ENCODE data around the gene TEDDM1.
"Not testable (repeated sequence)": the region's sequence is repeated elsewhere in the genome, so short reads cannot be mapped to it uniquely, and the experiment has no call there.

Gene TEDDM1

GRCh38 chr1:182383934-182384333, 16.5 kb downstream of the TEDDM1 start:
- in situ Hi-C loops (cut with MboI; ENCODE audit: low sequenced_read_pairs) = no loop called here

- in situ Hi-C loops (cut with MboI; ENCODE audit: low sequenced_read_pairs) = no loop called here
Measured at GRCh38 chr1:182383037-182383661, 17.3 kb downstream of the TEDDM1 start.

- in situ Hi-C loops (cut with MboI; ENCODE audit: low sequenced_read_pairs) = no loop called here
Measured at GRCh38 chr1:182381962-182382819, 18.3 kb downstream of the TEDDM1 start.

GRCh38 chr1:182380199-182380598, 20.3 kb downstream of the TEDDM1 start:
- in situ Hi-C loops (cut with MboI; ENCODE audit: low sequenced_read_pairs) = no loop called here

- in situ Hi-C loops (cut with MboI; ENCODE audit: low sequenced_read_pairs) = not testable (repeated sequence)
Measured at GRCh38 chr1:182379781-182380180, 20.7 kb downstream of the TEDDM1 start.

GRCh38 chr1:182376936-182377574, 23.4 kb downstream of the TEDDM1 start:
- in situ Hi-C loops (cut with MboI; ENCODE audit: low sequenced_read_pairs) = no loop called here

GRCh38 chr1:182374101-182374834, 26.2 kb downstream of the TEDDM1 start:
- in situ Hi-C loops (cut with MboI; ENCODE audit: low sequenced_read_pairs) = no loop called here

- in situ Hi-C loops (cut with MboI; ENCODE audit: low sequenced_read_pairs) = no loop called here
Measured at GRCh38 chr1:182370532-182370931, 29.9 kb downstream of the TEDDM1 start.

- in situ Hi-C loops (cut with MboI; ENCODE audit: low sequenced_read_pairs) = no loop called here
Measured at GRCh38 chr1:182368903-182369302, 31.6 kb downstream of the TEDDM1 start.

- in situ Hi-C loops (cut with MboI; ENCODE audit: low sequenced_read_pairs) = no loop called here
Measured at GRCh38 chr1:182368358-182368757, 32.1 kb downstream of the TEDDM1 start.

- in situ Hi-C loops (cut with MboI; ENCODE audit: low sequenced_read_pairs) = no loop called here
Measured at GRCh38 chr1:182367926-182368325, 32.5 kb downstream of the TEDDM1 start.

- in situ Hi-C loops (cut with MboI; ENCODE audit: low sequenced_read_pairs) = no loop called here
Measured at GRCh38 chr1:182366596-182366995, 33.9 kb downstream of the TEDDM1 start.

- in situ Hi-C loops (cut with MboI; ENCODE audit: low sequenced_read_pairs) = no loop called here
Measured at GRCh38 chr1:182359645-182360044, 40.8 kb downstream of the TEDDM1 start.

- in situ Hi-C loops (cut with MboI; ENCODE audit: low sequenced_read_pairs) = no loop called here
Measured at GRCh38 chr1:182357913-182358312, 42.6 kb downstream of the TEDDM1 start.

- in situ Hi-C loops (cut with MboI; ENCODE audit: low sequenced_read_pairs) = no loop called here
Measured at GRCh38 chr1:182357171-182357570, 43.3 kb downstream of the TEDDM1 start.

- in situ Hi-C loops (cut with MboI; ENCODE audit: low sequenced_read_pairs) = no loop called here
Measured at GRCh38 chr1:182355723-182356098, 44.8 kb downstream of the TEDDM1 start.

- in situ Hi-C loops (cut with MboI; ENCODE audit: low sequenced_read_pairs) = no loop called here
Measured at GRCh38 chr1:182351790-182352364, 48.6 kb downstream of the TEDDM1 start.

GRCh38 chr1:182350839-182351238, 49.6 kb downstream of the TEDDM1 start:
- in situ Hi-C loops (cut with MboI; ENCODE audit: low sequenced_read_pairs) = no loop called here

GRCh38 chr1:182348961-182349747, 51.3 kb downstream of the TEDDM1 start:
- in situ Hi-C loops (cut with MboI; ENCODE audit: low sequenced_read_pairs) = no loop called here
